Measurements from ENCODE around the gene FBXO33.

Gene FBXO33, protein sequence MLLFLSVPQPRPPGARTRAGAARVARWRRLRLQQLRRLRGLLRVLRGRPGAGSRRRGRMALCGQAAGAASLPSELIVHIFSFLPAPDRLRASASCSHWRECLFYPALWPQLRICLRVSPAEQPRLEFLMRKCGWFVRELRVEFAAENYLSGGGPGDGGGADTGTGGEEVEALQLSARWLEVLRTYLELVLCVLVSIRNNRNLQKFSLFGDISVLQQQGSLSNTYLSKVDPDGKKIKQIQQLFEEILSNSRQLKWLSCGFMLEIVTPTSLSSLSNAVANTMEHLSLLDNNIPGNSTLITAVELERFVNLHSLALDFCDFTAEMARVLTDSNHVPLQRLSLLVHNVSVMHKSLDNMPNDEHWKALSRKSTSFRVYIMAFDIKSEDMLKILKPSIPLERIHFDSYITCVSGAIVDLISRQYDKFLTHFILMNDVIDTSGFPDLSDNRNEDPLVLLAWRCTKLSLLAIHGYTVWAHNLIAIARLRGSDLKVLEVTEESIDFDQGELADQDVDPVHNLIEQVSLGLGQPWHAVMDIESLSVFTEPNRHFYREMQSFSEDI

DNA sequence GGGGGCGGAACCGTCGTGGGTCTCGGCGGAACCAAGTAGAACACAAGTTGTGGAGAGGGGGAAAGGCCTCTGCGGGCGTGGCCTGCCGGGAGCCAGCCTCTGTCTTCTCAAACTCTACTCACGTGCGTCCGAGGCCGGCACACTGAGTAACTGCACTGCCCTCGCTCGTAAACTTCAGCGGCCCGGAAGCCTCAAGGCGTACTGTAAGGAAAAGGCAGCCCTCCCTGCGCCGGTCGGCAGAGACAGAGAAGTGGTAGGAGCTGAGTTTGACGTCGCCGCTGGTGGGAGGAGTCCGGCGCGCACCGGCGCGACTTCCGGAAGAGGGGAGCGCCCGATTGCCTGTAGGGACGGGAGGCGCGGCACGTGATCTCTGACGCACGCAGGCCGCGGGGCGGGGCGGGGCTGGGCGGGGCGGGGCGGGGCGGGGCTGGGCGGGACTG, at the start of gene FBXO33:
Gene FBXO33 (minus strand): TSS at position 255 of the 440 bp plus-strand sequence. CDS start 271 bp downstream, outside the sequence.
- peak; percentile 96 for DNase-seq

DNA sequence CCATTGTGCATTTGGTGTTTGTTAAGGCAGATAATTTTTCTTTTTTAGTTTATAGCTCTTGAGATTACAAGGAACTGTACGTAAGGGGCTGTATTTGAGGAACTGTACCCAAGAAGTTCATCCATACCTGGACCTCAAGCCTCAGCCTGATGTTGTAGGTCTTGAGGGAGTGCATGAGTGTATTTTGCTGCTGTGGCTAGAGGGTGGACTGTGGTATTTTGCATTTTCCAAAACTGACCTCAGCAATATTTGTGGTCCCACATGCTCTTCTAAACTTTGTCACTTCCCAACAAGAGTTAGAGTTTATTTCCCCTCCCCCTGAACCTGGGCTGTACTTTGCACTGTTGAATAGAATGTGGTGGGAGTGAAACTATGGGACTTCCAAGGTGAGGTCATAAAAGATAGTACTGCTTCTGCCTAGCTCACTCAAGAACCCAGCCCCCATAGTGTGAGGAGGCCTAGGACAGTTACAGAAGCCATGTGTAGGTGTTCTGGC, 42.2 kb upstream of the FBXO33 start:
- no peak for DNase-seq

DNA sequence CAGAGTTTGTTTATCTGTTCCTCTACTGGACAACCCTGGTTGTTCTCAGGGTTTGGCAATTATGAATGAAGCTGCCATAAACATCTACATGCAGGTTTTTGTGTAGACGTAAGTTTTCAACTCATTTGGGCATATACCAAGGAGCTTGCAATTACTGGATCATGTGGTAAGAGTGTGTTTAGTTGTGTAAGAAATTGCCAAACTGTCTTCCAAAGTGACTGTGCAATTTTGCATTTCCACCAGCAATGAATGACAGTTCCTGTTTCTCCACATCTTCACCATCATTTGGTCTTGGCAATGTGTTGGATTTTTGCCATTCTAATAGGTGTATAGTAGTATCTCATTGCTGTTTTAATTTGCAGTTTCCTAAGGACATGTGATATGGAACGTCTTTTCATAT, 39.8 kb upstream of the FBXO33 start:
- no peak for DNase-seq

DNA sequence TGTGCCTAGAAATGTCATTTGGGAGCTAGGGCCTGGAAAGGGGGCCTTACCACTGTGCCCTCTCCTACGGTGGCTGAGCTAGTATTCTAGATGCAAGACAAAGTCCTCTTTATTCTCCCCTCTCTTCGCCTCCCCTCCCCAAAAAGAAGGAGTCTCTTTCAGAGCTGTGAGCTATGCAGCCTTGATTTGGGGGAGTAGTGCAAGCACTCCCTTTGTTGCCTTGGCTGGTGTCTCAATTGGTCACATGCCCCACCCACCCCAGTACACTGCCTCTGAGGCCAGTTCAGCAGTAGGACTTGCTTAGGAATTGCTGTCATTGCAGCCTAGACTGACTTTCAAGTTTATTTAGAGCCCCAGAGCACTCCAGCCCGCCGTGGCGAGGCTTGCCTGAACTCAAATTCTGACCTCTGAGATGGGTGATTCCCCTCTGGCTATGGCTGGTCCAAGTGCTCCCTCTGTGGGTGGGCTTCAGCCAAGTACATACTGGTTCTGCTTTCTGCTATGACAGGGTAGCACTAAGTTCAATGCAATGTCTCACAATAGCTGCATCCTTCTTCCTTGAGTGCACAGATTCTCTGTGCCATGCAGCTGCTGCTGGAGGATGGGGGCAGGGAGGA, 37.0 kb upstream of the FBXO33 start:
- no peak for DNase-seq

DNA sequence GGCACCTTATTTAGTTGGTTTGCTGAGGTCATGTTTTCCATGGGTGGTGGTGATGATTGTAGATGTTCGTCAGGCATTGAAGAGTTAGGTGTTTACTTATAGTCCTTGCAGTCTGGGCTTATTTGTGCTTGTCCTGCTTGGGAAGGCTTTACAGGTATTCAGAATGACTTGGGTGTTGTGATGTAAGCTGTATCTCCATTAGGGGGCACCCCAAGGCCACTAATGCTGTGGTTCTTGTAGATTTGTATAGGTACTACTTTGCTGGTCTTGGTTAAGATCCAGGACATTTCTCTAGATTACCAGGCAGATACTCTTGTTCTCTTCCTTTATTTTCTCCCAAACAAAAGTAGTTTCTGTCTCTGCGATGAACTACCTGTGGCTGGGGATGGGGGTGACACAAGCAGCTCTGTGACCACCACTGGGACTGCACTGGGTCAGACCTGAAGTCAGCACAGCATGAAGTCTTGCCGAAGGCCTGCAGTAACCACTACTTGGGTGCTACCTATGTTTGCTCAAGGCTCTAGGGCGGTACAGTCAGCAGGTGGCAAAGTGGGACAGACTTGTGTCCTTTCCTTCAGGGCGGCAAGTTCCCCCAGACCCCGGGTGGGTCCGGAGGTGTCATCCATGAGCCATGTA, 35.8 kb upstream of the FBXO33 start:
- DNase-seq, result no peak

DNA sequence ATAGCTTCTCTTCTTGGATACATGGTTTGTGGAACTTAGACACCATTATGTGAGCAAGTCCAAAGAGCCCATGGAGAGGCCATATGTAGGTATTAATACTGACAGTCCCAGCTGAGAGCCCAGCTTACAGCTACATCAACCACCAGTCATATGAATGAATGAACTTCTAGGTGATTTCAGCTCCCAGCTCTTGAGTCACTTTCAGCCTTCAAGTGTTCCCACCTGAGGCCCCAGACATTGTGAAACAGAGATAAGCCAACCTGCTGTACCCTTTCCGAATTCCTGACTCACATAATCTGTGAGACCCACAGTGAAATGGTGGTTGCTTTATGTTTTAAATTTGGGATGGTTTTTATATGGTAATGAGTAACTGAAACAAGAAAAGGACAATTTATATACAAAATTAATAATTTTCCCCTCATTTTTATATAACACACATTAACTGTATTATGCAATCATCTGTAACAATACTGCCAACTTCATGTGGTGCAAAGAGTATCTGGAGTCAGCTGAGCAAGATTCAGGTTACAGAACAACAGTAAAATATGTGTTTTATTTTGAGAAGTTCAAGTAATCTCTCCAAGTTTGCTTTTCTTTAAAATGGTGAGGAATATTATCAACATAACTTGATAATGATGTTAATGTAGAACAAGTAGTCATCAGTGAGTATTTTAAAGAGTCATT, 27.7 kb upstream of the FBXO33 start:
- DNase-seq, result no peak

DNA sequence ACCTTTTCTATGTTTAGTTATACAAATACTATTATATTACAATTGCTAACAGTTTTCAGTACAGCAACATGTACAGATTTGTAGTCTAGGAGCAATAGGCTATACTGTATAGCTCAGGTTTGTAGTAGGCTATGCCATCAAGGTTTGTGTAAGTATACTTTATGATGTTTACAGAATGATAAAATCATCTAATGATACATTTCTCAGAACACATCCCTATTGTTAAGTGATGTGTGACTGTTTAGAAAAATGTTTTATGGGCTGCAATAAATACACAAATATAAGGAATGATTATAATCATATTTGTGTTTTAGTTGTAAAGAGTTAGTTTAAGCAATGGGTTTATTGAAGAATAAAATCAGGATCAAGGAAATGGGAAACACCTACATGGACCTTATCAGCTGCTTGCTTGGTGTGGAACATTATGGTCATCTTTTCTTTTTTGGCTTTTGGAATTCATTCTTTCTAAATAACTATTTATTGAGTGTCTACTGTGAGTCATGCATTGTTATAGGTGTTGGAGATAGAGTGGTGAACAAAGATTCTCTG, 24.5 kb upstream of the FBXO33 start:
- no peak for DNase-seq

DNA sequence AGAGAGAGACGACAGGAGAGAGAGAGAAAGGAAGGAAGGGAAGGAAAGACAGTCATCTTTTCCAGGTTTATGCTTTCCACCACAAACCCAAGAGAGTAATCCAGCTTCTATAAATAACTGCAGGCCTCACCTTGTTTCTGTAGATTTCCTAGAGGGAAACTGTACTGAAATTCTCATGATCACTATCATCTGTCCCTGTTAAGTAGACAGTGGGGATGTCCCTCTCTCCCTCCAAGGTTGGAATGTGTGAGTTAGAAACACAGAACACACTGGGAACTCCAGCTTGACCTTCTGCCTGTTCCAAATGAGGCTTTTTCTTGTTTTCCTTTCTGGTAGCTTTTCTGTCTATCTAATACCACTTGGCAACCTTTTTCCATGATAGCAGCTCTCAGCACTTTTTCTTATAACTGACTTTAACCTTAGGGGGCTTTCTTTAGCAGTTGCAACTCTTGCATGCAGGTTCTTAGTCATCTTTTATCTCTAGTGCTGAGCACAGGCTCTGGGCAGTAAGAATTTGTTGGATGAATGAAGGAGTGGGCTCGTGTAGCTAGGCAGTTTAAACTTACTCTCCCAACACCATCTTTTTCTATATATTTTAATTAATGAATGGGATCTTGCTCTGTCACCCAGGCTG, 22.8 kb upstream of the FBXO33 start:
- DNase-seq, result no peak

DNA sequence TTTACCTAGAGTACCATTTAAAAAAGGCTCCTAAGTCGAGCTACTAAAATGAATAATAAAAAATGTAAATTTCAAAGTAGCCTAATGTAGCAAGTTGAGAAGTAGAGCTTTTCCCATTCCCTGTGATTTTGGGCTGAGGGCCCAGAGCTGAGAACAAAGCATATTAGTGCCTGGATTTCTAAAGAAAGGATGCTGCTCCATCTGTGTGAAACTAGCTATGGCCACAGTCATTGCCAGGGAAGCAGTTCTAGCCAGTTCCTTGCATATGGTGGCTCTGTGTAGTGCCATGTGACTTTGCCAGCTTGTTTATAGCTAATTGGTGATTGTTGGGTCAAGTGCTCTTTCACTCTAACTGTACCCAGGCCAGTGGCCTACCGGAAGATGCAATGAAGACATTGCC, 20.4 kb upstream of the FBXO33 start:
- DNase-seq, result no peak

DNA sequence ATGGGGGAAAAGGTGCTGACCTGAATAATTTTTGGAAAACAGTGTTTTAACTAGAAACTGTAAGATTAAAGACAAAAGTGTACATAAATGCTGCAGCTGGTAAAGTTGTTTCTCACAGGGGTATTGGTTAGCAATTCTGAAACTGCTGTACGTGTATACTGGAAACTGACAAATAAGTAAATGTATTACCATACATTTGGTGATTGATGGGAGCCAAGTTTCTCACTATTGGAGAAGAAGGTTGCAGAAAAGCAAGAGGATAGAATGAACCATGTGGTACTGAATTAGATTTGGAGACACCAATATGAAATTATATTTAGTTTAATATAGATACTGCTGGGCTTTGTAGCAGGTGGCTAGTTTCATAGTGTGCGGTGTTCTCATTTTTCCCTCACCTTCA, 19.6 kb upstream of the FBXO33 start:
- no peak for DNase-seq

DNA sequence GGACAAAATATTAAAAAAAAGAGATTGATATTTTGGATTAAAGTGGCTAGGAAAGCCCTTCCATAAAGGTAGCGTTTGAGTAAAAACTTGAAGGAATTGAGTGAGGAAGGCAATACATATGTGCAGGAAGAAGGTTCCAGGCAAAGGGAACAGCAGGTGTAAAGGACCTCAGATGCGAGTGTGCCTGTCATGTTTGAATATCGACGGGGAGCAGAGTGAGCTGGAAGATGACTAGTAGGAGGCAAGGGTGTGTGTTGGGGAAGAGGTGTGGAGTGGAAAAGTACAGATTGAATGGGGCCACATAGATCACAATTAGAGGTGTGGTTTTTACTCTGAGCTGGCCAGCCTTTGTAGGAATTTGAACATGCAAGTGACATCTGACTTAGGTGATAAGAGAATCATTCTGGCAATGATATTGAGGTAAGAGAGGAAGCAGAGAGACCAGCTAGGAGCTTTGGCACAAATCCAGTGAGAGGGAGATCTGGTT, 15.0 kb upstream of the FBXO33 start:
- no peak for DNase-seq

DNA sequence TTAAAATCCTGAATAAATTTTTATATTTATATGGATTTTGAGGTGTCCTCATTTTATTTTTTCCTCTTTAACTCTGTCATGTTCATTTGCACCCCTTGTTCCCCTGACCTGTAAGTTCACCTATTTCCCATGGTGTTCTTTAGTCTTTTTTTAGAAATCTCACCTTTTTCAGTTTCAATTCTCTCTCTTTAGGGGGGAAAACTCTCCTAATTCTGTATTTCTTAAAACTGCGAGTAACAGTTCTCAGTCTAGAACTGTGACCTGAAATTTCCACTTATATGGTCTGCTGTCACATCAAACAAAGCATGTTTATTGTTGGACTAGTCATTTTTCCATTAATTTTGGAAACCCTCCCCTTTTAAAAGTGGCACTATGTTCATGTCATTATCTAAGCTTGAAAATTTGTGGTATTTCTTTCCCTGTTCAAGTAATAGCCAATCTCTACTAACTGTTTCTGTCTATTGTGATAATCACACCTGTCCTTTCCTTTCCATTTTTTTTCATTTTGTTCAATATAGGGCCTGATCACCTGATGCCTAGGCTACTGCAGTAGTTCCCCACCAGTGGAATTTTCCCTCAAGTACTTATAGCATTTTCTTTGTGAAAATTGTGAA, 14.0 kb upstream of the FBXO33 start:
- DNase-seq, result no peak

DNA sequence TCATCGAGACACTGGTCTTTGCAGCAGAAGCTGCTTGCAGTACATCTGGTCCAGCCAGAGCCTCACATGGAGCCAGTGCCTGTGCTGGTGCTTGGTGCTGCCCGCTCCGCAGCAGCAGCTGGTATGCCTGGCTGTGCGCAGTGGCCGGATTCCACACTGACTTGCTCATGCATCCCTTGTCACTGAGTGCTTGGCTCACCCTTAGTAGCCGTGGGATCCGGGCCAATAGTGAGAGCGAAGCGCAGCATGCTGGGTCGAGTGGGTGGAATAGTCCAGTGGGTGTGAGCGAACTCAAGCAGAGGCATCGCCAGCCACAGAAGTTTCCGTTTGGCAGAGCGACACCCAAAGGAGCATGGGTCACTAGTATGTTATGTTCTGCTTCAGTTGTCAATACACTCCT, 10.1 kb upstream of the FBXO33 start:
- DNase-seq, result no peak

DNA sequence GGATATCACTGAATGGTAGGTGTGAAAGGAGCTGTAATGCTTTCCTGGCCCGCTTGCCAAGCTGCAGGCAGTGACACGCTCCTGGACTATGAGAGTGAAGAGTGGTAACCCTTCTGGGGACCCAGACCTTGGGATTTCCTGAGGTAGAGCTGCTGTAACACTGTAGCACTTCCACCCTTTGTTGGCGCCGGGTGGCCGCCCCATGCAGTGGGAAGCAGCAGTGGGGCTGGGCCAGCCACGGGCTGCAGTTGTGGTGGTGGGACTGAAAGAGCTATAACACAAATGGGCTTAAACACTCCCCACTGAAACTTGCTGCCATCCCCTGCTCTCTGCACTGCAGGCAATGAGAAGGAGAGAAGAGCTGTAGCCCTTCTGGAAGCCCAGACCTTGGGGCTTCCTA, 9.6 kb upstream of the FBXO33 start:
- no peak for DNase-seq

DNA sequence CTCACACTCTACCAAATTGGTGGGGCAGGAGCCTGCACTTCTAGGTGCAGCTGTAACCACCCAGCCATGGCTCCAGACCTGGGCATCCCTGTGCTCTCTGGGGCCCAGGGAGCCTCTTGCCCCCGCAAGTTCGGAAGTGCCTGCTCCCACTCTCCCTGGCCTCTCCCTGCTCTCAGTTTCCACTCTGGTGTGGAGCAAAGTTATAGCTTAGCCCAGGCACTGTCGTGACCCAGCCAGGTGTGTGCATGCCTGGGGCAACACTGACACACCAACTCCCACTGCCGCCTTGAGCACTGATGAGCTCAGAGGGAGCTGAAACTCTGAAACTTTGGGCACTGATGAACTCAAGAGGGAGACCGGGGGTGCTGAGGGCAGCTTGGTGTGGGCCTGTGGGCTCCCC, 8.7 kb upstream of the FBXO33 start:
- DNase-seq, result no peak

DNA sequence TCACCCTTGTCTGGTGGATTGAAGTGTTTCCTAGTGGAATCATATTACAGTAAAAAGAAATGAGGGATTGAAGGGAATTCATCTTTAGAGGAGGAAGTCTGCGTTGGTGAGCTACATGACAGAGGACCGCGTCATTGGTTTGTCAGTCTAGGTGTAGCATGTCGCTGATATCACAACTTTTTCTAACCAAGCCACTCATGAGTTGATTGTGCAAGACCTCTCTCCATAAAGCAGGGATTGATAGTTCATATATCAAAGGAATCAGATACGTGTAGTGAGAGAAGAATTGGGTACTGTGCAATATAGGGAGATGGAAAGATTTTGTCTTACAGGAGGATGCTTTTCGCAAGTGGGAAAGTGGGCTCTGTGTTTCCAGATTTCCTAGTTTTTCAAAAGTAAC, 3.0 kb upstream of the FBXO33 start:
- no peak for DNase-seq

DNA sequence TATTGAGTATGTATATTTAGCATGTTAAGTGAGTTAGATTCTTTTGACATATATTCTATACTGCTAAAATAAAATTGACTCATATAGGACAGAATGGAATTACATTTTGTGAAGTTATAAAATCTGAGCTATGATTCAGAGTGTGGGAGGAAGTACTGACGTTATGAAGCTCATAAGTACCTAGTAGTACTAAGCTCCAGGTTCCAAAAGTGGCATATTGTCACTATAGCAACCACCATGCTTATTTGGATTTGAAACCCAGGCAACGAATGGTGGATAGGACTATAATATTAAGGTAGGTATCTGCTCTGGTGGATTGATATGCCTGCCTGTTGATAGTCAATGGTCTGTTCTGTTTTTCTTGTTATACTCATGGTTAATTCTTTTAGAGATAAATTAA, 2.2 kb upstream of the FBXO33 start:
- DNase-seq, result no peak

DNA sequence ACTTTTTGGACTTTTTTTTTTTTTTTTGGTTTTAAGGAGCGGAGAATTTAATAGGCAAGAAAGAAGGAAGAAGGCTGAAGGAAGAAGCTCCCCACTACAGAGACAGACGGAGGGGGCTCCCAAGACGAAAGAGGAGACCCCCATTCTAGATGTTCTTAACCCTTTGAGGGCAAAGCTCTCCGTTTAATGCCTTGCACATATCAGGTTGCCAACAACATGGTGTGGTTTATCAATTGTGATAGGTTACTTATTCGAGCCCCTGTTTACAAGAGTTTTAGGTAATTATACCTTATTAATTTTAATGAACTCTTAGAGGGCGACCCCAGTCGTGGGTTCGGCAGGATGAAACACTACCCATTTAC, 1.2 kb upstream of the FBXO33 start:
- no peak for DNase-seq

DNA sequence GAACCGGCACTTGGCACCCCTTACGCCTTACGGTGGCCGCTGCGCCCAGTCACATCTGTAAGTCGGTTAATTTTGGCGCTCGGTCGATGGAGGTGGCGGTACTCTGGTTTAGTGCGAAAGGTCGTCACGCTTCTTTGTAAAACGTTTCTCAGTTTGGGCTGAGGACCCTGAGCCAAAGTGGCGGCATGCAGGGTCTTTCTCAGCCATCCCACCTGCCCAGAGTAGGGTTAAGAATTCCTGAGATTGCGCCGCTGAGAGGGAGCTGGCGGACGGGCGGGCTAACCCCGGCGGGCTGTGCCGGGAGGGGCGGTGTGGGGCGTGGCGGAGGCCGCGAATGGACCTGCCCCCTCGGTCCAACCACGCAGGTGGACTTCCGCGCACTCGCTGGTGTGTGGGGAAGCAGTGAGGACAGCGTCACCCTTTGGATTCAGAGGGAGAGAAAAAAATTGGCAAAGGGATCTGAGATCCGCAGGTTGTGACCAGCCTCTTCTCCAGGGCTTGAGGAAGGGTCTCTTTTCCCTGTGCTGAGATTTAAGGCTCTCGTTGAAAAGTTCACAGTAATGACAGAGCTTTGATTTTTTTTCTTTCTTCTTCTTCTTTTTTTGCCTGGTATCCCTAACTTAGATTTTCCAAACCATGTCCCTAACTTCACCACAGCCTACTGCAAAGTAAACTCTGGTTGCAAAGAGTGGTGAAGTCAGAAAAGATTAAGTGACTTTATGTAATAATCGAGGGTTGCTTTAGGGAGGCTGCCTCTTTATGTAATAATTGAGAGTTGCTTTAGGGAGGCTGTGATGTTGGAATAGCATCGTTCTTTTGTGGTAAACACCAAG, 602 bp upstream of the FBXO33 start:
- DNase-seq, result peak; percentile 94

DNA sequence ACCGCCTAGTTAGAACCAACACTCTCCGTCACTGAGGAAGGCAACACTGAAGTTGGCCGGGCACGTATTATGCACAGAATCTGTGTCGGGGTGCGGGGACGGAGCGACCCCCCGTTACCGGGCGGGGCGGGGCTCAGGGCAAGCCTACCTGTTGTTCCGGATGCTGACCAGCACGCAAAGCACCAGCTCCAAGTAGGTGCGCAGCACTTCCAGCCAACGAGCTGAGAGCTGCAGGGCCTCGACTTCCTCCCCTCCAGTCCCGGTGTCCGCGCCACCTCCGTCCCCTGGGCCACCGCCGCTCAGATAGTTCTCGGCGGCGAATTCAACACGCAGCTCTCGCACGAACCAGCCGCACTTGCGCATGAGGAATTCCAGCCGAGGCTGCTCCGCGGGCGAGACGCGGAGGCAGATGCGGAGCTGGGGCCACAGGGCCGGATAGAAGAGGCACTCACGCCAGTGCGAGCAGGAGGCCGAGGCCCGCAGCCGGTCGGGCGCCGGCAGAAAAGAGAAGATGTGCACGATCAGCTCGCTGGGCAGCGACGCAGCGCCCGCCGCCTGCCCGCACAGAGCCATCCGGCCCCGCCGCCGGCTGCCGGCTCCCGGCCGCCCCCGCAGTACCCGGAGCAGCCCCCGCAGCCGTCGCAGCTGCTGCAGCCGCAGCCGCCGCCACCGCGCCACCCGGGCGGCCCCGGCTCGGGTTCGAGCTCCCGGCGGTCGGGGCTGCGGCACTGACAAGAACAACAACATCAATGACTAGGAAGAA, 636 bp downstream of the FBXO33 start:
- DNase-seq, result no peak
